ENCODE data around the gene RFNG. TPM values are rescaled to one million over a fixed set of nuclear protein-coding genes. Genes with fewer than 3 reads are reported as not detected.
A peak's percentile ranks its signal among the peaks of the same experiment; 100 is the strongest.

The RFNG gene
- total and polyA plus RNA-seq, 7 experiments from 2014 or later: 4.2 to 45.5 (median 28.1) TPM

GRCh38 chr17:82020572-82021106 lies 31.0 kb downstream of the RFNG start:
- Histone ChIP-seq H3K27ac (ENCODE audit: low read depth, low read length) (no peak overlapping the region), H3K9me3 (ENCODE audit: control insufficient read depth in 2 of 3, low read length in 3 of 3) (no peaks in the 10 kb centered on the region), H3K4me3 (ENCODE audit: low read length) (no peak overlapping the region), H3K4me1 (ENCODE audit: control insufficient read depth in 2 of 2, insufficient read depth in 2 of 2, low read length in 2 of 2) (peaks cover 16 to 29% of the 10 kb centered on the region in 2 donors), H3K36me3 (ENCODE audit: control insufficient read depth in 2 of 3, insufficient read depth in 3 of 3, low read length in 3 of 3) (peaks cover 0 to 25% (median 0%) of the 10 kb centered on the region in 3 experiments), H3K27me3 (ENCODE audit: control insufficient read depth in 2 of 2, insufficient read depth in 2 of 2, low read length in 2 of 2) (no peaks in the 10 kb centered on the region)
- Mint-ChIP-seq H3K27ac (no peak overlapping the region), H3K4me1 (peaks cover 0 to 28% (median 22%) of the 10 kb centered on the region in 7 donors), H3K27me3 (no peaks in the 10 kb centered on the region), H3K36me3 (no peaks in the 10 kb centered on the region), H3K4me3 (peak overlapping the region in 6 of 10 donors; percentile 7 to 87 (median 84)), H3K9me3 (no peaks in the 10 kb centered on the region)
- POLR2A ChIA-PET: interaction anchor here (0.6 to 4.6 kb wide), 5 partner anchors 17 to 313 kb away, joined by 3 to 29 read pairs (median 6); partner anchors contain the start of genes DCXR, NOTUM and SECTM1
- intact Hi-C loops (cut with micrococcal nuclease): loop anchor here (1.0 to 5.0 kb wide), 5 partner anchors 61 to 397 kb away; partner anchors contain the start of genes MCRIP1 (in 2 of the 2), HEXD (in 1 of the 2), OGFOD3 (in 1 of the 2) and PCYT2 (in 1 of the 2)
- CTCF ChIA-PET: interaction anchor here (1.2 to 6.1 kb wide), 9 partner anchors 9 to 86 kb away, joined by 3 to 122 read pairs (median 7); partner anchors contain the start of gene NOTUM
- ATAC-seq (no peak), DNase-seq (no peak)

- intact Hi-C loops (cut with micrococcal nuclease): loop anchor here (5.0 kb wide), 4 partner anchors 108 to 397 kb away; partner anchors contain the start of genes MCRIP1 (in 2 of the 2), HEXD (in 1 of the 2), OGFOD3 (in 1 of the 2) and PCYT2 (in 1 of the 2)
- peak overlapping the region in 3 of 10 donors; percentile 54 to 82 (median 56) for H3K4me3 Mint-ChIP-seq
- H3K4me1 Mint-ChIP-seq: peaks cover 0 to 28% (median 22%) of the 10 kb centered on the region in 7 donors
Observed at GRCh38 chr17:82019690-82020571, 31.7 kb downstream of the RFNG start.

GRCh38 chr17:82018989-82019689 lies 32.5 kb downstream of the RFNG start:
- Histone ChIP-seq H3K4me3 (ENCODE audit: low read length) (no peak overlapping the region), H3K36me3 (ENCODE audit: control insufficient read depth in 2 of 3, insufficient read depth in 3 of 3, low read length in 3 of 3) (peaks cover 0 to 25% (median 0%) of the 10 kb centered on the region in 3 experiments), H3K9me3 (ENCODE audit: control insufficient read depth in 2 of 3, low read length in 3 of 3) (no peaks in the 10 kb centered on the region), H3K4me1 (ENCODE audit: control insufficient read depth in 2 of 2, insufficient read depth in 2 of 2, low read length in 2 of 2) (peaks cover 13 to 27% of the 10 kb centered on the region in 2 donors), H3K27ac (ENCODE audit: low read depth, low read length) (no peak overlapping the region), H3K27me3 (ENCODE audit: control insufficient read depth in 2 of 2, insufficient read depth in 2 of 2, low read length in 2 of 2) (no peaks in the 10 kb centered on the region)
- no peaks in the 10 kb centered on the region for H3K27me3 Mint-ChIP-seq
- intact Hi-C loops (cut with micrococcal nuclease): no loop called here
- no peak for DNase-seq
- ATAC-seq: no peak
- H3K4me3 Mint-ChIP-seq: no peak overlapping the region
- H3K36me3 Mint-ChIP-seq: no peaks in the 10 kb centered on the region
- H3K27ac Mint-ChIP-seq: no peak overlapping the region
- ChIA-PET POLR2A (interaction anchor here (4.6 kb wide), 1 partner anchor 58 kb away, joined by 29 read pairs; the partner anchor contains the start of gene NOTUM), CTCF (interaction anchor here (0.5 to 6.1 kb wide), 9 partner anchors 10 to 135 kb away, joined by 3 to 122 read pairs (median 4); partner anchors contain the start of gene NOTUM)
- peaks cover 0 to 26% (median 20%) of the 10 kb centered on the region in 7 donors for H3K4me1 Mint-ChIP-seq
- H3K9me3 Mint-ChIP-seq: no peaks in the 10 kb centered on the region

More at GRCh38 chr17:82019690-82020571, 31.7 kb downstream of the RFNG start:
- no peaks in the 10 kb centered on the region for H3K27me3 Mint-ChIP-seq
- POLR2A ChIA-PET: interaction anchor here (0.6 to 4.6 kb wide), 3 partner anchors 52 to 313 kb away, joined by 3 to 29 read pairs (median 15); partner anchors contain the start of genes NOTUM and SECTM1
- H3K36me3 ChIP-seq (ENCODE audit: control insufficient read depth in 2 of 3, insufficient read depth in 3 of 3, low read length in 3 of 3): peaks cover 0 to 25% (median 0%) of the 10 kb centered on the region in 3 experiments
- H3K27ac Mint-ChIP-seq: no peak overlapping the region
- H3K9me3 Mint-ChIP-seq: no peaks in the 10 kb centered on the region
- no peaks in the 10 kb centered on the region for H3K27me3 ChIP-seq (ENCODE audit: control insufficient read depth in 2 of 2, insufficient read depth in 2 of 2, low read length in 2 of 2)
- H3K36me3 Mint-ChIP-seq: no peaks in the 10 kb centered on the region
- DNase-seq (peak in 8 of 9 donors; percentile 37 to 78 (median 53)), ATAC-seq (no peak)
- H3K4me1 ChIP-seq (ENCODE audit: control insufficient read depth in 2 of 2, insufficient read depth in 2 of 2, low read length in 2 of 2): peaks cover 16 to 29% of the 10 kb centered on the region in 2 donors
- no peaks in the 10 kb centered on the region for H3K9me3 ChIP-seq (ENCODE audit: control insufficient read depth in 2 of 3, low read length in 3 of 3)
- CTCF ChIA-PET: interaction anchor here (0.9 to 6.1 kb wide), 9 partner anchors 9 to 86 kb away, joined by 3 to 122 read pairs (median 5); partner anchors contain the start of gene NOTUM
- H3K4me3 ChIP-seq (ENCODE audit: low read length): no peak overlapping the region
- no peak overlapping the region for H3K27ac ChIP-seq (ENCODE audit: low read depth, low read length)

- intact Hi-C loops (cut with micrococcal nuclease): no loop called here
- no peak for ATAC-seq
- POLR2A ChIA-PET: no interaction called here
Observed at GRCh38 chr17:82018152-82018988, 33.2 kb downstream of the RFNG start.

GRCh38 chr17:82017612-82018151 lies 33.9 kb downstream of the RFNG start:
- Mint-ChIP-seq H3K9me3 (no peaks in the 10 kb centered on the region), H3K27me3 (no peaks in the 10 kb centered on the region), H3K4me3 (no peak overlapping the region), H3K4me1 (peaks cover 0 to 20% (median 15%) of the 10 kb centered on the region in 7 donors), H3K36me3 (no peaks in the 10 kb centered on the region), H3K27ac (no peak overlapping the region)
- Histone ChIP-seq H3K4me3 (ENCODE audit: low read length) (no peak overlapping the region), H3K36me3 (ENCODE audit: control insufficient read depth in 2 of 3, insufficient read depth in 3 of 3, low read length in 3 of 3) (peaks cover 0 to 25% (median 0%) of the 10 kb centered on the region in 3 experiments), H3K4me1 (ENCODE audit: control insufficient read depth in 2 of 2, insufficient read depth in 2 of 2, low read length in 2 of 2) (peaks cover 9 to 23% of the 10 kb centered on the region in 2 donors), H3K9me3 (ENCODE audit: control insufficient read depth in 2 of 3, low read length in 3 of 3) (no peaks in the 10 kb centered on the region), H3K27ac (ENCODE audit: low read depth, low read length) (no peak overlapping the region), H3K27me3 (ENCODE audit: control insufficient read depth in 2 of 2, insufficient read depth in 2 of 2, low read length in 2 of 2) (no peaks in the 10 kb centered on the region)
- intact Hi-C loops (cut with micrococcal nuclease): no loop called here
- ChIA-PET POLR2A (no interaction called here), CTCF (interaction anchor here (0.9 to 1.0 kb wide), 2 partner anchors 58 to 64 kb away, joined by 3 read pairs; no protein-coding TSS in a partner anchor)
- DNase-seq (no peak), ATAC-seq (no peak)

More at GRCh38 chr17:82018152-82018988, 33.2 kb downstream of the RFNG start:
- H3K36me3 ChIP-seq (ENCODE audit: control insufficient read depth in 2 of 3, insufficient read depth in 3 of 3, low read length in 3 of 3): peaks cover 0 to 25% (median 0%) of the 10 kb centered on the region in 3 experiments
- H3K27me3 ChIP-seq (ENCODE audit: control insufficient read depth in 2 of 2, insufficient read depth in 2 of 2, low read length in 2 of 2): no peaks in the 10 kb centered on the region
- no peak overlapping the region for H3K4me3 Mint-ChIP-seq
- no peaks in the 10 kb centered on the region for H3K9me3 Mint-ChIP-seq
- H3K36me3 Mint-ChIP-seq: no peaks in the 10 kb centered on the region
- H3K27me3 Mint-ChIP-seq: no peaks in the 10 kb centered on the region
- H3K4me1 Mint-ChIP-seq: peaks cover 0 to 20% (median 15%) of the 10 kb centered on the region in 7 donors
- CTCF ChIA-PET: interaction anchor here (0.5 to 6.1 kb wide), 4 partner anchors 38 to 134 kb away, joined by 3 to 122 read pairs (median 5); partner anchors contain the start of gene NOTUM
- H3K4me3 ChIP-seq (ENCODE audit: low read length): no peak overlapping the region
- H3K27ac Mint-ChIP-seq: peak overlapping the region in 1 of 9 donors; percentile 36
- no peaks in the 10 kb centered on the region for H3K9me3 ChIP-seq (ENCODE audit: control insufficient read depth in 2 of 3, low read length in 3 of 3)
- no peak overlapping the region for H3K27ac ChIP-seq (ENCODE audit: low read depth, low read length)
- peaks cover 9 to 23% of the 10 kb centered on the region in 2 donors for H3K4me1 ChIP-seq (ENCODE audit: control insufficient read depth in 2 of 2, insufficient read depth in 2 of 2, low read length in 2 of 2)
- DNase-seq: no peak
